HCT116 (cell line): ENCODE measurements around the gene PRKG1. TPM values are rescaled to one million over a fixed set of nuclear protein-coding genes. Genes with fewer than 3 reads are reported as not detected.

Experiments
- ATAC-seq: fragments of 200-7000 bp; cut with Tn5 transposase; 2 replicates; pipeline ENCODE4 v1.9.1; 2020; ENCODE audit warnings: mild to moderate bottlenecking, moderate library complexity
- BruUV-seq: library from RNA; stranded (reverse); fragments of 400-500 nt; replicated peaks from 2 replicates; lab custom pipeline; 2021; lab: Mats Ljungman, UMichigan
- CTCF ChIA-PET: fragments of 300-600 bp; sonication (Branson Sonifier 250); formaldehyde crosslinking; loops from one replicate; lab custom pipeline; 2021; ENCODE audit warnings: antibody characterized with exemption; lab: Charles Lee
- POLR2A ChIA-PET: fragments of 300-600, 350-600 bp; sonication (Branson Sonifier 250); formaldehyde crosslinking; loops from one replicate; lab custom pipeline; 2021; ENCODE audit warnings: antibody characterized with exemption; lab: Charles Lee
- RAD21 ChIA-PET, 2 experiments: fragments of 300-600 bp; sonication (Branson Sonifier 250); formaldehyde crosslinking; loops; one replicate each; lab custom pipeline; 2023; ENCODE audit warnings: low total read pairs in 2 of 2; ENCODE audit not compliant: uncharacterized antibody in 2 of 2, unreplicated experiment in 2 of 2, low non-redundant PET in 1 of 2; lab: Charles Lee
- DNase-seq: peaks from one replicate; pipeline ENCODE4 v3.0.0-alpha.2; 2010; ENCODE audit warnings: low read depth, low spot score
- H2AFZ ChIP-seq: fragments of 200-600 bp; shearing (Covaris generic), sonication (generic); 2 replicates; pipeline ENCODE4 v1.6.1; 2017; ENCODE audit warnings: low read depth, mixed run types, mixed read lengths, antibody characterized with exemption, low read length; ENCODE audit not compliant: poor library complexity, severe bottlenecking
- H3K27ac ChIP-seq: 2 replicates; pipeline ENCODE4 v1.5.1; 2012; ENCODE audit warnings: low read depth, low read length
- H3K27me3 ChIP-seq: fragments of 200-600 bp; sonication (generic); 2 replicates; pipeline ENCODE4 v1.6.1; 2016; ENCODE audit warnings: mixed run types, low read length, mixed read lengths; ENCODE audit not compliant: insufficient read depth
- H3K36me3 ChIP-seq, 2 experiments: fragments of 200-500 bp in 1 of 2; fragments of 200-600 bp in 1 of 2; sonication (Bioruptor generic) in 1 of 2; sonication (generic) in 1 of 2; 2 replicates each; pipeline versions ENCODE4 v1.5.1 to v1.6.1; 2014 to 2016; ENCODE audit warnings: low read length in 2 of 2, inconsistent platforms in 1 of 2, mixed read lengths in 1 of 2, mixed run types in 1 of 2; ENCODE audit not compliant: insufficient read depth in 2 of 2, control insufficient read depth in 1 of 2
- H3K4me1 ChIP-seq, 2 experiments: fragments of 200-600 bp in 1 of 2; sonication (generic) in 1 of 2; 2 replicates each; pipeline versions ENCODE4 v1.5.1 to v1.6.1; 2012 to 2017; ENCODE audit warnings: low read length in 2 of 2, inconsistent platforms in 1 of 2, mild to moderate bottlenecking in 1 of 2, mixed read lengths in 1 of 2, mixed run types in 1 of 2, moderate library complexity in 1 of 2; ENCODE audit not compliant: insufficient read depth in 2 of 2, control insufficient read depth in 1 of 2
- H3K4me2 ChIP-seq: fragments of 200-600 bp; sonication (generic); 2 replicates; pipeline ENCODE4 v1.6.1; 2017; ENCODE audit warnings: mixed run types, low read length, mixed read lengths
- H3K4me3 ChIP-seq, 2 experiments: fragments of 200-600 bp in 1 of 2; sonication (generic) in 1 of 2; replicated peaks in 1 of 2; 2 replicates each; pipeline ENCODE4 v1.5.1; 2011 to 2016; ENCODE audit warnings: low read length in 2 of 2, control low read depth in 1 of 2, low read depth in 1 of 2, mild to moderate bottlenecking in 1 of 2, mixed read lengths in 1 of 2, mixed run types in 1 of 2
- H3K79me2 ChIP-seq: fragments of 200-600 bp; sonication (generic); 2 replicates; pipeline ENCODE4 v1.6.1; 2017; ENCODE audit warnings: mild to moderate bottlenecking, mixed run types, low read length, moderate library complexity, mixed read lengths; ENCODE audit not compliant: insufficient read depth
- H3K9ac ChIP-seq: fragments of 200-600 bp; sonication (generic); 2 replicates; pipeline ENCODE4 v1.6.1; 2016; ENCODE audit warnings: low read length, mixed read lengths
- H3K9me2 ChIP-seq: fragments of 200-600 bp; sonication (generic), shearing (Covaris generic); 2 replicates; pipeline ENCODE4 v1.6.1; 2017; ENCODE audit warnings: mixed run types, mild to moderate bottlenecking, moderate library complexity; ENCODE audit not compliant: insufficient read depth
- H3K9me3 ChIP-seq, 2 experiments: fragments of 200-500 bp in 1 of 2; fragments of 200-600 bp in 1 of 2; sonication (Bioruptor generic) in 1 of 2; sonication (generic) in 1 of 2; 2 replicates each; pipeline ENCODE4 v1.6.1; 2014 to 2017; ENCODE audit warnings: low read length in 2 of 2, mixed read lengths in 2 of 2, inconsistent platforms in 1 of 2, low read depth in 1 of 2, mild to moderate bottlenecking in 1 of 2, mixed run types in 1 of 2, moderate library complexity in 1 of 2; ENCODE audit not compliant: control insufficient read depth in 1 of 2, insufficient read depth in 1 of 2
- H4K20me1 ChIP-seq: fragments of 200-600 bp; sonication (generic), shearing (Covaris generic); 2 replicates; pipeline ENCODE4 v1.6.1; 2017; ENCODE audit warnings: mixed run types, mild to moderate bottlenecking, moderate library complexity; ENCODE audit not compliant: insufficient read depth
- CEBPB ChIP-seq: IDR thresholded peaks from 2 replicates; pipeline ENCODE4 v1.6.1; 2012; ENCODE audit warnings: low read depth
- EGR1 ChIP-seq: IDR thresholded peaks from 2 replicates; pipeline ENCODE4 v1.6.1; 2012; ENCODE audit warnings: low read depth
- ELF1 ChIP-seq: IDR thresholded peaks from 2 replicates; pipeline ENCODE4 v1.6.1; 2012; ENCODE audit warnings: low read depth, borderline replicate concordance
- EZH2phosphoT487 ChIP-seq: fragments of 200-600 bp; IDR thresholded peaks from 2 replicates; pipeline ENCODE4 v1.6.1; 2018; ENCODE audit warnings: antibody characterized with exemption, borderline replicate concordance
- FOSL1 ChIP-seq: IDR thresholded peaks from 2 replicates; pipeline ENCODE4 v1.6.1; 2012; ENCODE audit warnings: low read depth
- MAX ChIP-seq: IDR thresholded peaks from 2 replicates; pipeline ENCODE4 v1.6.1; 2012
- POLR2A ChIP-seq: IDR thresholded peaks from 2 replicates; pipeline ENCODE4 v1.7.0; 2011; ENCODE audit warnings: borderline replicate concordance; ENCODE audit not compliant: insufficient read depth, insufficient read length; ENCODE audit errors: extremely low read depth
- REST ChIP-seq: IDR thresholded peaks from 2 replicates; pipeline ENCODE4 v1.6.1; 2012; ENCODE audit warnings: low read depth
- ZNF274 ChIP-seq: fragments of 200-500 bp; sonication (Bioruptor generic); IDR thresholded peaks from 2 replicates; pipeline ENCODE4 v1.6.1; 2014; ENCODE audit warnings: mild to moderate bottlenecking, low read depth, low read length, inconsistent platforms
- intact Hi-C: fragments of 100-400 bp; cut with micrococcal nuclease; formaldehyde crosslinking; loops from 2 replicates; pipeline ENCODE4 v1.10.0; 2022
- total RNA-seq: library from RNA; stranded (reverse); gene quantifications from one replicate; pipeline ENCODE4 v1.2.1, GENCODE V29; 2021; ENCODE audit not compliant: unreplicated experiment
- TF ChIP-seq, protein P1 (sequence below): IDR thresholded peaks from 2 replicates; pipeline ENCODE4 v1.6.1; 2011; ENCODE audit warnings: mild to moderate bottlenecking, low read length, moderate library complexity; ENCODE audit not compliant: insufficient replicate concordance; ENCODE audit errors: extremely low read depth

The PRKG1 gene
- total RNA-seq, 1 experiment from 2014 or later: 1.4 TPM

DNA sequence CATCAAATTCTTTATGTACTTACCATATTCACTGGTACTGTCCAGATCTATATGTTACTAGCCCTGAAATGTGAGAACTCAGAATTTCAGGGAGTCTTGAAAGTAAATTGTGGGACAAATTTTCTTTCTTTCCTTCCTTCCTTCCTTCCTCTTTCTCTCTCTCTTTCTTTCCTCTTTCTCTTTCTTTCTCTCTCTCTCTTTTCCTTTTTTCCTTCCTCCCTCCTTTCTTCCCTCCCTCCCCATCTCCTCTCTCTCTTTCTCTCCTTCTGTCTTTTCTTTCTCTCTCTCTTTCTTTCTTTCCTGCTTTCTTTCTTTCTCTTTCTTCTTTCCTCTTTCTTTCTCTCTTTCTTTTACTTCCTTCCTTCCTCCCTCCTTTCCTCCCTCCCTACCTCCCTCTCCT is 882.5 kb downstream of the PRKG1 start:
- Histone ChIP-seq H4K20me1 (no peaks in the 10 kb centered on the region), H3K27me3 (peaks cover 12% of the 10 kb centered on the region; the same call in 1 of the 2 replicates), H3K4me2 (no peak overlapping the region), H3K79me2 (no peaks in the 10 kb centered on the region)
- CTCF ChIA-PET: no interaction called here
- no peak for DNase-seq
- intact Hi-C loops: loop anchor here (10.0 kb wide), 1 partner anchor 942 kb away; no protein-coding TSS in a partner anchor
- TF ChIP-seq EZH2phosphoT487 (no peak), MAX (no peak), POLR2A (no peak), REST (no peak), ELF1 (no peak), EGR1 (no peak), ZNF274 (no peak), FOSL1 (no peak), CEBPB (no peak)
- TF ChIP-seq, protein P1, sequence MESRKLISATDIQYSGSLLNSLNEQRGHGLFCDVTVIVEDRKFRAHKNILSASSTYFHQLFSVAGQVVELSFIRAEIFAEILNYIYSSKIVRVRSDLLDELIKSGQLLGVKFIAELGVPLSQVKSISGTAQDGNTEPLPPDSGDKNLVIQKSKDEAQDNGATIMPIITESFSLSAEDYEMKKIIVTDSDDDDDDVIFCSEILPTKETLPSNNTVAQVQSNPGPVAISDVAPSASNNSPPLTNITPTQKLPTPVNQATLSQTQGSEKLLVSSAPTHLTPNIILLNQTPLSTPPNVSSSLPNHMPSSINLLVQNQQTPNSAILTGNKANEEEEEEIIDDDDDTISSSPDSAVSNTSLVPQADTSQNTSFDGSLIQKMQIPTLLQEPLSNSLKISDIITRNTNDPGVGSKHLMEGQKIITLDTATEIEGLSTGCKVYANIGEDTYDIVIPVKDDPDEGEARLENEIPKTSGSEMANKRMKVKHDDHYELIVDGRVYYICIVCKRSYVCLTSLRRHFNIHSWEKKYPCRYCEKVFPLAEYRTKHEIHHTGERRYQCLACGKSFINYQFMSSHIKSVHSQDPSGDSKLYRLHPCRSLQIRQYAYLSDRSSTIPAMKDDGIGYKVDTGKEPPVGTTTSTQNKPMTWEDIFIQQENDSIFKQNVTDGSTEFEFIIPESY: no peak
- TF ChIP-seq, all 23 proteins: peak for 0
- Histone ChIP-seq H3K9ac (no peak overlapping the region), H2AFZ (no peak overlapping the region), H3K4me1 (no peaks in the 10 kb centered on the region), H3K9me2 (no peaks in the 10 kb centered on the region), H3K4me3 (no peak overlapping the region), H3K27ac (no peak overlapping the region), H3K36me3 (no peaks in the 10 kb centered on the region), H3K9me3 (no peaks in the 10 kb centered on the region)
- ChIA-PET POLR2A (no interaction called here), RAD21 (no interaction called here)
- no peak for ATAC-seq
- BruUV-seq: no TSS peak
